BJ (cell line): ENCODE measurements around the gene GAS2L2. TPM values are rescaled to one million over a fixed set of nuclear protein-coding genes. Genes with fewer than 3 reads are reported as not detected.

Experiments used
- CTCF ChIA-PET: fragments of 350-600 bp; formaldehyde crosslinking; extraction: SDS; loops from one replicate; lab custom pipeline; 2021; ENCODE audit warnings: antibody characterized with exemption, inconsistent platforms; lab: Yijun Ruan, JAX
- POLR2A ChIA-PET: fragments of 300-600 bp; sonication (Branson Sonifier 250); formaldehyde crosslinking; extraction: SDS; loops from one replicate; lab custom pipeline; 2021; ENCODE audit warnings: antibody characterized with exemption; lab: Charles Lee
- DNase-seq: peaks from one replicate; pipeline ENCODE4 v3.0.0-alpha.2; 2011; ENCODE audit warnings: low read depth
- H3K27me3 ChIP-seq: 2 replicates; pipeline ENCODE4 v1.6.0; 2011; ENCODE audit warnings: low read length; ENCODE audit not compliant: control insufficient read depth, insufficient read depth
- H3K36me3 ChIP-seq: 2 replicates; pipeline ENCODE4 v1.5.1; 2011; ENCODE audit warnings: low read length; ENCODE audit not compliant: control insufficient read depth, insufficient read depth
- H3K4me3 ChIP-seq: 2 replicates; pipeline ENCODE4 v1.5.1; 2011; ENCODE audit warnings: low read depth, mild to moderate bottlenecking, control low read depth, low read length
- polyA plus RNA-seq: library from polyadenylated mRNA; depleted of rRNA; stranded (reverse); fragments of >200 nt; gene quantifications from 2 replicates; pipeline ENCODE4 v1.2.3, GENCODE V29; 2011
- TF ChIP-seq, protein P1 (sequence below): IDR thresholded peaks from 2 replicates; pipeline ENCODE4 v1.5.1; 2011; ENCODE audit warnings: low read depth, mild to moderate bottlenecking, control low read depth, inconsistent platforms, low read length, moderate library complexity; ENCODE audit not compliant: insufficient read depth

Gene GAS2L2
- polyA plus RNA-seq, 1 experiment, result not detected

DNA sequence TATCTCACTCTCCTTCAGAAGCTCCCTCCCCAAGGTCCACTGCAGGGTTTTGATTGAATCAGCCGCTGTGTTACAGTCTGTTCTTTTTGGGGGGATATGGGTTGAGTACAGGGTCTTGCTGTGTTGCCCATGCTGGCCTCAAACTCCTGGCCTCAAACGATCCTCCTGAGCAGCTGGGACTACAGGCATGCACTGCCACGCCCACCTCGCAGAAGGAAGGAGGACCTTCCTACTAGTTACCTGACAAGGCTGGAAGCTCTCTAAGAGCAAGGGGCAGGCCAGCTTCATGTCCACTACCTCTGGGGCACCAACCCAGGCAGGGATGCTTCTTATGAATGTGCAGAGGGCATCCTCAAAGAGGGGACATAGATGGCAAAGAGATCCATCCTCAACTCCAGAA is 44.3 kb upstream of the GAS2L2 start:
- Histone ChIP-seq H3K4me3 (no peak overlapping the region), H3K27me3 (peaks cover 36% of the 10 kb centered on the region), H3K36me3 (no peaks in the 10 kb centered on the region)
- TF ChIP-seq, protein P1, sequence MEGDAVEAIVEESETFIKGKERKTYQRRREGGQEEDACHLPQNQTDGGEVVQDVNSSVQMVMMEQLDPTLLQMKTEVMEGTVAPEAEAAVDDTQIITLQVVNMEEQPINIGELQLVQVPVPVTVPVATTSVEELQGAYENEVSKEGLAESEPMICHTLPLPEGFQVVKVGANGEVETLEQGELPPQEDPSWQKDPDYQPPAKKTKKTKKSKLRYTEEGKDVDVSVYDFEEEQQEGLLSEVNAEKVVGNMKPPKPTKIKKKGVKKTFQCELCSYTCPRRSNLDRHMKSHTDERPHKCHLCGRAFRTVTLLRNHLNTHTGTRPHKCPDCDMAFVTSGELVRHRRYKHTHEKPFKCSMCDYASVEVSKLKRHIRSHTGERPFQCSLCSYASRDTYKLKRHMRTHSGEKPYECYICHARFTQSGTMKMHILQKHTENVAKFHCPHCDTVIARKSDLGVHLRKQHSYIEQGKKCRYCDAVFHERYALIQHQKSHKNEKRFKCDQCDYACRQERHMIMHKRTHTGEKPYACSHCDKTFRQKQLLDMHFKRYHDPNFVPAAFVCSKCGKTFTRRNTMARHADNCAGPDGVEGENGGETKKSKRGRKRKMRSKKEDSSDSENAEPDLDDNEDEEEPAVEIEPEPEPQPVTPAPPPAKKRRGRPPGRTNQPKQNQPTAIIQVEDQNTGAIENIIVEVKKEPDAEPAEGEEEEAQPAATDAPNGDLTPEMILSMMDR, result no peak
- ChIA-PET CTCF (interaction anchor here (0.8 to 5.4 kb wide), 5 partner anchors 11 to 49 kb away, joined by 3 to 52 read pairs (median 8); partner anchors contain the start of gene TAF15), POLR2A (no interaction called here)
- DNase-seq, result no peak

DNA sequence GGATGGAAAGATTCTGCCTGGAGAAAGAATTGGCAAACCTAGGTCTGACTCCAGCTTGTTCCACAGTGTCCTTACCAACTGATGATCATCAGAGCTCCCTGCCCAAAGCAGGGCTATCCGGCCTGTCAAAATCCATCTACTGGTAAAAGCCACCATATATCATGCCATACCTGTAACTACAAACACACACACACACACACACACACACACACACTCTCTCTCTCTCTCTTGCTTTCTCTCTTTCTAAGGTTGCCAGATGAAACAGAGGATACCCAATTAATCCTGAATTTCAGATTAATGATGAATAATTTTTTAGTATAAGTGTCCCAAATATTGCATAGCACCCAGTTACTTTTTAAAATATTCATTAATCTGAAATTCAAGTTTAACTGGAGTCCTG is 43.9 kb upstream of the GAS2L2 start:
- H3K36me3 ChIP-seq, result no peaks in the 10 kb centered on the region
- TF ChIP-seq, protein P1, result no peak
- no peak for DNase-seq
- no peak overlapping the region for H3K4me3 ChIP-seq
- CTCF ChIA-PET, result interaction anchor here (0.8 to 5.4 kb wide), 6 partner anchors 8 to 49 kb away, joined by 3 to 52 read pairs (median 6); partner anchors contain the start of gene TAF15
- POLR2A ChIA-PET, result interaction anchor here (0.6 kb wide), 1 partner anchor 8 kb away, joined by 5 read pairs; no protein-coding TSS in a partner anchor
- peaks cover 40% of the 10 kb centered on the region for H3K27me3 ChIP-seq

DNA sequence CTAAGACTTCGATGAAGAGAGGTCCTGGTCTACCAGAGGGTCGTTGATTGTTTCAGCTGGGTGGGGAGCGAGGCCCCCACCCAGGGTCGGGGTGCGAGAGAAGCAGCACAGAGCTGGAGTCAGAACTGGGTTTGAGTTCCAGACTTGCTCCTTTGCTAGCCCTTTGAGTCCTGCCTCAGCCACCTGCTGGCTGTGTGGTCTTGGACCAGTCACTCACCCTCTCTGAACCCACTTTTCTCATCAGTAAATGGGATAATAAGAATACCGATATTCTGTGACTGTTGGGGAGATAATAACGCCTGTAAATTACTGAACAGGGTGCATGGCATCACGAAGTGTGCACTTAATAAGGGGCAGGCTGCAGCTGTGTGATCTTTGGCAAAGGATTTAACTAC is 42.8 kb upstream of the GAS2L2 start:
- TF ChIP-seq, protein P1, result no peak
- ChIA-PET CTCF (interaction anchor here (0.6 to 5.4 kb wide), 5 partner anchors 9 to 75 kb away, joined by 3 to 52 read pairs (median 8); partner anchors contain the start of gene TAF15), POLR2A (no interaction called here)
- Histone ChIP-seq H3K27me3 (peaks cover 42% of the 10 kb centered on the region), H3K36me3 (no peaks in the 10 kb centered on the region), H3K4me3 (peak overlapping the region; percentile 36; the same call in 1 of the 2 replicates)
- DNase-seq, result no peak

DNA sequence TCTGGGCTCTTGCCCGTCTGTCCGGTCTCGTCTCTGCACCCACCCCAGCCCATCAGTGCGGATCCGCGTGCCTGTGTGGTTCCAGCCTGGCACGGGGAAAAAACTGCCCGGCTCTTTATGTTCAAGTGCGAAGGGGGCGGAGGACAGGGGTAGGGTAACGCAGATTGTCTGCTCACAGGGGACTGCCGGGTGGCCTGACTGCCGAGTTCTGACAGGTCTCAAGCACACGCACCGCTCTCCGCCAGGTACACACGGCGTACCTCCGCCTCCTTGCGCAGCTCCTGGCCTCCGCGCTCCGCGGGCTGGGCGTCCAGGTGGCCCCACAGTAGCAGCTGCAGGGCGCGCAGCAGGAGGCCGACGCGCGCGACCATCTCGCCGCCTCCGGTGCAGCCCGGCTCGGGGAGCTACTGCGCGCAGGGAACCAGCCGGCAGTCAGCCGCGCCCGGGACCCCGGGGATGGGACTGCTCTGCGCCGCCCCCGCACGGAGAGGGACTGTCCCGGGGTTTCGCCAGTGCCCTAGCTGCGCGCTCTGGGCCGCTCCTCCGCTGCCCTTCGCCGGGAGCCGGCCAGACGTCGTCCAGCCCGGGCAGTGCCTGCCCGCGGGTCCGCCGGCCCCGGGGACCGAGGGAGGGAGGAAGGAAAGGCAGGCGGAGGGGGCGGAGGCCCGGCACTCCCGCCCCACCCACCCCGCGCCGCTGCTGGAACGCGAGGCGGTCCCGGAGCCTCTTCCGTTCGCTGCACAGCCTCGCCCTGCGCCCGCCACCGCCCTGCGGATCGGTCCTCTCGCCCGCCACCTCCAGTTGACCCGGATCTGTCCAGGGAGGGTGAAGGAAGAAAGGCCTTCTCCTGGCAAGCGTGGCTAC is 42.2 kb upstream of the GAS2L2 start, which contains the start of gene MMP28:
Gene MMP28 (minus strand): TSS at position 635 of the 864 bp plus-strand sequence. CDS start 264 bp downstream, at position 371.
- DNase-seq, result no peak
- Histone ChIP-seq H3K27me3 (peaks cover 42% of the 10 kb centered on the region), H3K36me3 (no peaks in the 10 kb centered on the region), H3K4me3 (peak within 1 kb of the TSS; percentile 36)
- TF ChIP-seq, protein P1, result no peak
- POLR2A ChIA-PET, result interaction anchor here (0.6 kb wide), 1 partner anchor 42 kb away, joined by 4 read pairs; the partner anchor contains the start of gene GAS2L2
- CTCF ChIA-PET, result interaction anchor here (0.7 to 4.7 kb wide), 4 partner anchors 10 to 30 kb away, joined by 3 to 44 read pairs (median 6); no protein-coding TSS in a partner anchor

DNA sequence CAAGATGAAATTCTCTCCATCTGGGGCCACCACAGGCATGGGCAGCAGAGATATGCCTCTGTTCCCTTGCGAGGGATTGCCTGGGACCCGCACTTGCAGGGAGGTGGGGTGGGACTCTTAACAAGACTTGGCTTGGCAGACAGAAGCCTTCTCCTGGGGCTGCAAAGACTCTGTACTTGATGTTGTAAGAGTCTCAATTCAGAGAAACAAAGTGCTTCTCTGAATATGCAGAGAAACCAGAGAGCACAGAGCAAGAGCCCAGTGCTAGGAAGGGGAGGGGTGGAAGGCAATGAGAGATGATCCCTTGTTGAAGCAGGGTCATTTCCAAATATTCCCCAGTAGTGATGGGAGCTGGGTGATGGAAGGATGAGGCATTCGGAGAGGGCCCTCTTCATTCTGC is 40.2 kb upstream of the GAS2L2 start:
- Histone ChIP-seq H3K4me3 (no peak overlapping the region), H3K27me3 (peaks cover 39% of the 10 kb centered on the region), H3K36me3 (no peaks in the 10 kb centered on the region)
- ChIA-PET CTCF (interaction anchor here (0.9 to 4.7 kb wide), 4 partner anchors 11 to 28 kb away, joined by 3 to 44 read pairs (median 5); no protein-coding TSS in a partner anchor), POLR2A (no interaction called here)
- DNase-seq, result no peak
- TF ChIP-seq, protein P1, result no peak
